ENCODE data around the gene ZNF547. TPM values are rescaled to one million over a fixed set of nuclear protein-coding genes. Genes with fewer than 3 reads are reported as not detected.

Gene ZNF547
- polyA plus RNA-seq, 2 of the 4 experiments (the other 2 are of a cell fraction) = 2.0 to 2.9 TPM

- peak overlapping the region; percentile 82 for H3K4me2 ChIP-seq
- peaks cover 84% of the 10 kb centered on the region for H3K9me3 ChIP-seq
- peak overlapping the region; percentile 87 for H3K4me3 ChIP-seq
- FAIRE-seq = no peak
- DNase-seq (ENCODE audit: low read depth in 1 of 2, low spot score in 1 of 2) = no peak
- 0 out of 6 replicates have a peak, but pooled peaks of 1 of the 2 experiments have one; percentile 8 for ATAC-seq
- no CpG with 5 or more reads among the region's 1 CpG for WGBS (ENCODE audit: missing lambda C conversion rate)
- POLR2A ChIA-PET = interaction anchor here (0.9 kb wide), 1 partner anchor 362 kb away, joined by 3 read pairs; the partner anchor contains the start of gene ZNF551
- H3K4me1 ChIP-seq = no peaks in the 10 kb centered on the region
- CTCF ChIA-PET = no interaction called here
- TF ChIP-seq, protein P1, sequence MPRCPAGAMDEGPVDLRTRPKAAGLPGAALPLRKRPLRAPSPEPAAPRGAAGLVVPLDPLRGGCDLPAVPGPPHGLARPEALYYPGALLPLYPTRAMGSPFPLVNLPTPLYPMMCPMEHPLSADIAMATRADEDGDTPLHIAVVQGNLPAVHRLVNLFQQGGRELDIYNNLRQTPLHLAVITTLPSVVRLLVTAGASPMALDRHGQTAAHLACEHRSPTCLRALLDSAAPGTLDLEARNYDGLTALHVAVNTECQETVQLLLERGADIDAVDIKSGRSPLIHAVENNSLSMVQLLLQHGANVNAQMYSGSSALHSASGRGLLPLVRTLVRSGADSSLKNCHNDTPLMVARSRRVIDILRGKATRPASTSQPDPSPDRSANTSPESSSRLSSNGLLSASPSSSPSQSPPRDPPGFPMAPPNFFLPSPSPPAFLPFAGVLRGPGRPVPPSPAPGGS (IDR thresholded peaks at IDR 0.05) = no peak
- peak; percentile 61 for TF ChIP-seq MAFK (IDR thresholded peaks at IDR 0.05; ENCODE audit: partially characterized antibody)
- peak overlapping the region; percentile 88 to 93 for H3K27ac ChIP-seq
Measured at GRCh38 chr19:57319869-57320179, 43.5 kb upstream of the ZNF547 start.

DNA sequence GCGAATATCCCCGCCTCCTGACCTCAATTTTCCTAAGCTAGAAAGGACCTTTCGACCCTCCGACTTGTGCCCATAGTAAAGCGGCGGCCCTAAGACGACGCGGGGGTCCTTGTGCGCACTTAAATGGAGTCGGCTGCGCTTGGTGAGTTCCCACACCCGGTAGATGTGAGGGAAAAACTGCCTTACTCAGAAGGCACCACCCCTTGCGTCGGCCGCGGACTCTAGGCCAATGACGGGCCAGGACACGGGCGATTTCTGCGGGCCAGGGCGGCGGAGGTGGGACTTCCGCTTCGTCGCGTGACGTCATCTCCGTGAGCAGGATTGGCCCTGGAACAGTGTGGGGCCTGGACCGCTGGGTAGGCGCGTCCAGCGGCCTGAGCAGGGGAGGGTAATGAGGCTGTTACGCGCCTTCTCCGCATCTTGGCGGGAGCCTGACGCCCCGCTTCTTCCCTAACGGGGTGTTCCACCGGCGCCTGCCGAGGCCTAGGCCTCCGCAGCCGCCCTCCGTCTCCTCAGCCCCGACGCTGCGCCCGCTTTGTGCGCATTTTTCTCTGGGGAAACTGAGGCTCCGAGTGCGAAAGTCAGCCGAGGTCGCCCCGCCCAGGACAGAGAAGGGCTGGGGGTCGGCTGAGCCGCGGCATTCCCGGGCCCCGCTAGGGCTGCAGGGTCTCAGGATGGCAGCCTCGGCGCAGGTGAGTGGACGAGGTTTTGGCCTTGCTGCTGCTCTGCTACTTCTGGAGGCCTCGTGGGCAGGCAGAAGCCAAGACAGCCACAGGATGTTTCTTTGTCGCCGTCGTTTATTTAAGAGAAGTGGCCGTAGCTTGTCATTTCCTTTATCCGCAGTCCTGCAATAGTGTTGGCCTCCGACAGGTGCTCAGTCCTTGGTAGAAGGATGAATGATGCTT is 42.9 kb upstream of the ZNF547 start, which contains the start of gene ZNF543:
Gene ZNF543, plus strand, starts transcription at position 293 of the 905 bp plus-strand sequence. Its CDS starts 382 bp downstream, at position 675.
- TF ChIP-seq FOSL2 (IDR thresholded peaks at IDR 0.05) = no peak
- TF ChIP-seq FOSL2 (CRISPR knock-in tag; IDR thresholded peaks at IDR 0.05) = peak; percentile 80; the same call in 1 of the 2 replicates
- no peak for TF ChIP-seq HES2 (IDR thresholded peaks at IDR 0.05)
- peak; percentile 65 for TF ChIP-seq POLR2A (IDR thresholded peaks at IDR 0.05; ENCODE audit: low read length)
- no peak for TF ChIP-seq CEBPB (IDR thresholded peaks at IDR 0.05)
- TF ChIP-seq ZNF302 (CRISPR knock-in tag; IDR thresholded peaks at IDR 0.05) = no peak
- TF ChIP-seq MAX (IDR thresholded peaks at IDR 0.05) = peak; percentile 85
- TF ChIP-seq PHF8 (IDR thresholded peaks at IDR 0.05; ENCODE audit: borderline replicate concordance, low read depth) = peak; percentile 97
- TF ChIP-seq TP53 (CRISPR knock-in tag; IDR thresholded peaks at IDR 0.05) = no peak
- TF ChIP-seq, protein P2, sequence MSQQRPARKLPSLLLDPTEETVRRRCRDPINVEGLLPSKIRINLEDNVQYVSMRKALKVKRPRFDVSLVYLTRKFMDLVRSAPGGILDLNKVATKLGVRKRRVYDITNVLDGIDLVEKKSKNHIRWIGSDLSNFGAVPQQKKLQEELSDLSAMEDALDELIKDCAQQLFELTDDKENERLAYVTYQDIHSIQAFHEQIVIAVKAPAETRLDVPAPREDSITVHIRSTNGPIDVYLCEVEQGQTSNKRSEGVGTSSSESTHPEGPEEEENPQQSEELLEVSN (IDR thresholded peaks at IDR 0.05; ENCODE audit: borderline replicate concordance, low read depth) = peak; percentile 73; the same call in 1 of the 2 replicates
- 0 out of 2 replicates have a peak, but pooled peaks have one; percentile 41 for TF ChIP-seq HOXB5 (CRISPR knock-in tag; IDR thresholded peaks at IDR 0.05)
- peak; percentile 54; the same call in 1 of the 2 replicates for TF ChIP-seq RNF2 (IDR thresholded peaks at IDR 0.05; ENCODE audit: borderline replicate concordance, low read depth)
- TF ChIP-seq MAZ (IDR thresholded peaks at IDR 0.05; ENCODE audit: borderline replicate concordance, low read depth, low read length) = no peak
- TF ChIP-seq, protein P3, sequence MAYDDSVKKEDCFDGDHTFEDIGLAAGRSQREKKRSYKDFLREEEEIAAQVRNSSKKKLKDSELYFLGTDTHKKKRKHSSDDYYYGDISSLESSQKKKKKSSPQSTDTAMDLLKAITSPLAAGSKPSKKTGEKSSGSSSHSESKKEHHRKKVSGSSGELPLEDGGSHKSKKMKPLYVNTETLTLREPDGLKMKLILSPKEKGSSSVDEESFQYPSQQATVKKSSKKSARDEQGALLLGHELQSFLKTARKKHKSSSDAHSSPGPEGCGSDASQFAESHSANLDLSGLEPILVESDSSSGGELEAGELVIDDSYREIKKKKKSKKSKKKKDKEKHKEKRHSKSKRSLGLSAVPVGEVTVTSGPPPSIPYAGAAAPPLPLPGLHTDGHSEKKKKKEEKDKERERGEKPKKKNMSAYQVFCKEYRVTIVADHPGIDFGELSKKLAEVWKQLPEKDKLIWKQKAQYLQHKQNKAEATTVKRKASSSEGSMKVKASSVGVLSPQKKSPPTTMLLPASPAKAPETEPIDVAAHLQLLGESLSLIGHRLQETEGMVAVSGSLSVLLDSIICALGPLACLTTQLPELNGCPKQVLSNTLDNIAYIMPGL (CRISPR knock-in tag; IDR thresholded peaks at IDR 0.05; ENCODE audit: borderline replicate concordance) = peak; percentile 65; the same call in 1 of the 2 replicates
- peak in 1 of 2 experiments; percentile 65; a peak in 3 of 5 replicates for TF ChIP-seq JUN (IDR thresholded peaks at IDR 0.05)
- peak; percentile 25; the same call in 1 of the 2 replicates for TF ChIP-seq RFX5 (IDR thresholded peaks at IDR 0.05)
- TF ChIP-seq MYC (IDR thresholded peaks at IDR 0.05; ENCODE audit: borderline replicate concordance, low read length) = no peak
- no peak for TF ChIP-seq EP300 (IDR thresholded peaks at IDR 0.05)
- Histone ChIP-seq H3K4me2 (peak within 1 kb of the TSS; percentile 82), H3K4me3 (peak within 1 kb of the TSS; percentile 87), H3K9me3 (peaks cover 84% of the 10 kb centered on the region), H3K4me1 (no peaks in the 10 kb centered on the region), H3K27ac (peak within 1 kb of the TSS; percentile 88 to 93)
- DNase-seq (ENCODE audit: low read depth in 1 of 2, low spot score in 1 of 2) (peak; percentile 98 to 99), ATAC-seq (peak; percentile 98 to 100), FAIRE-seq (peak; percentile 98)
- 4% methylated on average over 52 of the region's 71 CpGs for WGBS (ENCODE audit: missing lambda C conversion rate)
- ChIA-PET CTCF (interaction anchor here (1.1 kb wide), 1 partner anchor 9 kb away, joined by 3 read pairs; no protein-coding TSS in a partner anchor), POLR2A (interaction anchor here (0.9 kb wide), 1 partner anchor 361 kb away, joined by 3 read pairs; the partner anchor contains the start of gene ZNF551)

Data from A549 (cell line).